HCT116 (cell line): Measurements from ENCODE around the gene HERPUD1. TPM values are rescaled to one million over a fixed set of nuclear protein-coding genes. Genes with fewer than 3 reads are reported as not detected.

Source experiments
- ATAC-seq: fragments of 200-7000 bp; cut with Tn5 transposase; 2 replicates; pipeline ENCODE4 v1.9.1; 2020; ENCODE audit warnings: mild to moderate bottlenecking, moderate library complexity
- BruUV-seq: library from RNA; stranded (reverse); fragments of 400-500 nt; replicated peaks from 2 replicates; lab custom pipeline; 2021; lab: Mats Ljungman, UMichigan
- CTCF ChIA-PET: fragments of 300-600 bp; sonication (Branson Sonifier 250); formaldehyde crosslinking; loops from one replicate; lab custom pipeline; 2021; ENCODE audit warnings: antibody characterized with exemption; lab: Charles Lee
- POLR2A ChIA-PET: fragments of 300-600, 350-600 bp; sonication (Branson Sonifier 250); formaldehyde crosslinking; loops from one replicate; lab custom pipeline; 2021; ENCODE audit warnings: antibody characterized with exemption; lab: Charles Lee
- RAD21 ChIA-PET, 2 experiments: fragments of 300-600 bp; sonication (Branson Sonifier 250); formaldehyde crosslinking; loops; one replicate each; lab custom pipeline; 2023; ENCODE audit warnings: low total read pairs in 2 of 2; ENCODE audit not compliant: uncharacterized antibody in 2 of 2, unreplicated experiment in 2 of 2, low non-redundant PET in 1 of 2; lab: Charles Lee
- DNase-seq: peaks from one replicate; pipeline ENCODE4 v3.0.0-alpha.2; 2010; ENCODE audit warnings: low read depth, low spot score
- H2AFZ ChIP-seq: fragments of 200-600 bp; shearing (Covaris generic), sonication (generic); 2 replicates; pipeline ENCODE4 v1.6.1; 2017; ENCODE audit warnings: low read depth, mixed run types, mixed read lengths, antibody characterized with exemption, low read length; ENCODE audit not compliant: poor library complexity, severe bottlenecking
- H3K27ac ChIP-seq: 2 replicates; pipeline ENCODE4 v1.5.1; 2012; ENCODE audit warnings: low read depth, low read length
- H3K27me3 ChIP-seq: fragments of 200-600 bp; sonication (generic); 2 replicates; pipeline ENCODE4 v1.6.1; 2016; ENCODE audit warnings: mixed run types, low read length, mixed read lengths; ENCODE audit not compliant: insufficient read depth
- H3K36me3 ChIP-seq, 2 experiments: fragments of 200-500 bp in 1 of 2; fragments of 200-600 bp in 1 of 2; sonication (Bioruptor generic) in 1 of 2; sonication (generic) in 1 of 2; 2 replicates each; pipeline versions ENCODE4 v1.5.1 to v1.6.1; 2014 to 2016; ENCODE audit warnings: low read length in 2 of 2, inconsistent platforms in 1 of 2, mixed read lengths in 1 of 2, mixed run types in 1 of 2; ENCODE audit not compliant: insufficient read depth in 2 of 2, control insufficient read depth in 1 of 2
- H3K4me1 ChIP-seq, 2 experiments: fragments of 200-600 bp in 1 of 2; sonication (generic) in 1 of 2; 2 replicates each; pipeline versions ENCODE4 v1.5.1 to v1.6.1; 2012 to 2017; ENCODE audit warnings: low read length in 2 of 2, inconsistent platforms in 1 of 2, mild to moderate bottlenecking in 1 of 2, mixed read lengths in 1 of 2, mixed run types in 1 of 2, moderate library complexity in 1 of 2; ENCODE audit not compliant: insufficient read depth in 2 of 2, control insufficient read depth in 1 of 2
- H3K4me2 ChIP-seq: fragments of 200-600 bp; sonication (generic); 2 replicates; pipeline ENCODE4 v1.6.1; 2017; ENCODE audit warnings: mixed run types, low read length, mixed read lengths
- H3K4me3 ChIP-seq, 2 experiments: fragments of 200-600 bp in 1 of 2; sonication (generic) in 1 of 2; replicated peaks in 1 of 2; 2 replicates each; pipeline ENCODE4 v1.5.1; 2011 to 2016; ENCODE audit warnings: low read length in 2 of 2, control low read depth in 1 of 2, low read depth in 1 of 2, mild to moderate bottlenecking in 1 of 2, mixed read lengths in 1 of 2, mixed run types in 1 of 2
- H3K79me2 ChIP-seq: fragments of 200-600 bp; sonication (generic); 2 replicates; pipeline ENCODE4 v1.6.1; 2017; ENCODE audit warnings: mild to moderate bottlenecking, mixed run types, low read length, moderate library complexity, mixed read lengths; ENCODE audit not compliant: insufficient read depth
- H3K9ac ChIP-seq: fragments of 200-600 bp; sonication (generic); 2 replicates; pipeline ENCODE4 v1.6.1; 2016; ENCODE audit warnings: low read length, mixed read lengths
- H3K9me2 ChIP-seq: fragments of 200-600 bp; sonication (generic), shearing (Covaris generic); 2 replicates; pipeline ENCODE4 v1.6.1; 2017; ENCODE audit warnings: mixed run types, mild to moderate bottlenecking, moderate library complexity; ENCODE audit not compliant: insufficient read depth
- H3K9me3 ChIP-seq, 2 experiments: fragments of 200-500 bp in 1 of 2; fragments of 200-600 bp in 1 of 2; sonication (Bioruptor generic) in 1 of 2; sonication (generic) in 1 of 2; 2 replicates each; pipeline ENCODE4 v1.6.1; 2014 to 2017; ENCODE audit warnings: low read length in 2 of 2, mixed read lengths in 2 of 2, inconsistent platforms in 1 of 2, low read depth in 1 of 2, mild to moderate bottlenecking in 1 of 2, mixed run types in 1 of 2, moderate library complexity in 1 of 2; ENCODE audit not compliant: control insufficient read depth in 1 of 2, insufficient read depth in 1 of 2
- H4K20me1 ChIP-seq: fragments of 200-600 bp; sonication (generic), shearing (Covaris generic); 2 replicates; pipeline ENCODE4 v1.6.1; 2017; ENCODE audit warnings: mixed run types, mild to moderate bottlenecking, moderate library complexity; ENCODE audit not compliant: insufficient read depth
- ELF1 ChIP-seq: IDR thresholded peaks from 2 replicates; pipeline ENCODE4 v1.6.1; 2012; ENCODE audit warnings: low read depth, borderline replicate concordance
- EZH2phosphoT487 ChIP-seq: fragments of 200-600 bp; IDR thresholded peaks from 2 replicates; pipeline ENCODE4 v1.6.1; 2018; ENCODE audit warnings: antibody characterized with exemption, borderline replicate concordance
- MAX ChIP-seq: IDR thresholded peaks from 2 replicates; pipeline ENCODE4 v1.6.1; 2012
- POLR2AphosphoS5 ChIP-seq: IDR thresholded peaks from 2 replicates; pipeline ENCODE4 v1.6.1; 2011; ENCODE audit warnings: mild to moderate bottlenecking, low read depth, low read length, moderate library complexity
- REST ChIP-seq: IDR thresholded peaks from 2 replicates; pipeline ENCODE4 v1.6.1; 2012; ENCODE audit warnings: low read depth
- SIN3A ChIP-seq: IDR thresholded peaks from 2 replicates; pipeline ENCODE4 v1.6.1; 2012; ENCODE audit warnings: low read depth
- SP1 ChIP-seq: IDR thresholded peaks from 2 replicates; pipeline ENCODE4 v1.6.1; 2012; ENCODE audit warnings: low read depth
- intact Hi-C: fragments of 100-400 bp; cut with micrococcal nuclease; formaldehyde crosslinking; loops from 2 replicates; pipeline ENCODE4 v1.10.0; 2022
- total RNA-seq: library from RNA; stranded (reverse); gene quantifications from one replicate; pipeline ENCODE4 v1.2.1, GENCODE V29; 2021; ENCODE audit not compliant: unreplicated experiment

The HERPUD1 gene
- total RNA-seq, 1 experiment from 2014 or later: 113 TPM

GRCh38 chr16:56932721-56933619 lies 1.0 kb downstream of the HERPUD1 start:
- H3K9me3 ChIP-seq: no peaks in the 10 kb centered on the region
- no TSS peak for BruUV-seq
- peaks cover 26 to 33% of the 10 kb centered on the region in 2 experiments for H3K36me3 ChIP-seq
- intact Hi-C loops: loop anchor here (10.0 kb wide), 1 partner anchor 358 kb away; no protein-coding TSS in a partner anchor
- RAD21 ChIA-PET: no interaction called here
- POLR2A ChIA-PET: interaction anchor here (1.5 to 3.6 kb wide), 4 partner anchors 9 to 39 kb away, joined by 3 to 25 read pairs (median 8); no protein-coding TSS in a partner anchor
- peak overlapping the region; percentile 92 for H3K9ac ChIP-seq
- peaks cover 50% of the 10 kb centered on the region for H3K79me2 ChIP-seq
- peak; percentile 43 for ATAC-seq
- no peak overlapping the region for H2AFZ ChIP-seq
- no peaks in the 10 kb centered on the region for H3K9me2 ChIP-seq
- H3K27me3 ChIP-seq: no peaks in the 10 kb centered on the region
- H4K20me1 ChIP-seq: peaks cover 10% of the 10 kb centered on the region; the same call in 1 of the 2 replicates
- peak; percentile 38 for DNase-seq
- TF ChIP-seq POLR2AphosphoS5: peak; percentile 48
- TF ChIP-seq MAX: peak; percentile 91
- no peak for TF ChIP-seq ELF1
- no peak for TF ChIP-seq REST
- no peak for TF ChIP-seq EZH2phosphoT487
- peak; percentile 26; the same call in 1 of the 2 replicates for TF ChIP-seq SP1
- TF ChIP-seq SIN3A: peak; percentile 85
- peaks cover 7 to 20% of the 10 kb centered on the region in 2 experiments; a peak in 3 of 4 replicates for H3K4me1 ChIP-seq
- peak overlapping the region; percentile 81 for H3K4me2 ChIP-seq
- CTCF ChIA-PET: no interaction called here
- H3K4me3 ChIP-seq: peak overlapping the region; percentile 97 to 98
- H3K27ac ChIP-seq: peak overlapping the region; percentile 61
